Measurements from ENCODE around the gene VWA5B1. TPM values are rescaled to one million over a fixed set of nuclear protein-coding genes. Genes with fewer than 3 reads are reported as not detected.

Gene VWA5B1
- total RNA-seq, 2 experiments from 2014 or later: not detected

GRCh38 chr1:20371883-20372282, 81.2 kb downstream of the VWA5B1 start:
- ChIA-PET CTCF (interaction anchor here (1.4 to 2.2 kb wide), 2 partner anchors 10 to 48 kb away, joined by 3 to 7 read pairs; no protein-coding TSS in a partner anchor), POLR2A (no interaction called here)
- TF ChIP-seq CTCF (IDR thresholded peaks at IDR 0.05): no peak
- peak; percentile 60 for ATAC-seq
- H3K9me3 Mint-ChIP-seq: no peaks in the 10 kb centered on the region
- intact Hi-C loops (cut with micrococcal nuclease): no loop called here
- no peak overlapping the region for H3K4me3 Mint-ChIP-seq
- H3K27me3 Mint-ChIP-seq: peaks cover 41% of the 10 kb centered on the region
- H3K4me1 Mint-ChIP-seq (ENCODE audit: low read depth): peaks cover 11% of the 10 kb centered on the region
- peak; percentile 41 for DNase-seq
- H3K27ac Mint-ChIP-seq: no peak overlapping the region
- no peaks in the 10 kb centered on the region for H3K36me3 Mint-ChIP-seq (ENCODE audit: low read depth)

- H3K27me3 Mint-ChIP-seq: peaks cover 40% of the 10 kb centered on the region
Observed at GRCh38 chr1:20372676-20373075, 82.0 kb downstream of the VWA5B1 start.

GRCh38 chr1:20373286-20373685, 82.6 kb downstream of the VWA5B1 start:
- ATAC-seq: no peak
- H3K36me3 Mint-ChIP-seq (ENCODE audit: low read depth): no peaks in the 10 kb centered on the region
- no peak overlapping the region for H3K4me3 Mint-ChIP-seq
- H3K27me3 Mint-ChIP-seq: peaks cover 37% of the 10 kb centered on the region
- H3K4me1 Mint-ChIP-seq (ENCODE audit: low read depth): peaks cover 9% of the 10 kb centered on the region
- no peak overlapping the region for H3K27ac Mint-ChIP-seq
- POLR2A ChIA-PET: no interaction called here
- TF ChIP-seq CTCF (IDR thresholded peaks at IDR 0.05): no peak
- CTCF ChIA-PET: interaction anchor here (0.9 to 2.4 kb wide), 3 partner anchors 11 to 121 kb away, joined by 3 to 13 read pairs (median 5); no protein-coding TSS in a partner anchor
- intact Hi-C loops (cut with micrococcal nuclease): no loop called here
- H3K9me3 Mint-ChIP-seq: no peaks in the 10 kb centered on the region
- DNase-seq: no peak

More at GRCh38 chr1:20372676-20373075, 82.0 kb downstream of the VWA5B1 start:
- no peak for TF ChIP-seq CTCF (IDR thresholded peaks at IDR 0.05)
- H3K4me1 Mint-ChIP-seq (ENCODE audit: low read depth): peaks cover 9% of the 10 kb centered on the region
- no peak for DNase-seq
- ATAC-seq: no peak
- H3K9me3 Mint-ChIP-seq: no peaks in the 10 kb centered on the region
- H3K27ac Mint-ChIP-seq: no peak overlapping the region
- CTCF ChIA-PET: interaction anchor here (0.9 kb wide), 1 partner anchor 121 kb away, joined by 5 read pairs; no protein-coding TSS in a partner anchor
- no peaks in the 10 kb centered on the region for H3K36me3 Mint-ChIP-seq (ENCODE audit: low read depth)
- intact Hi-C loops (cut with micrococcal nuclease): no loop called here
- no peak overlapping the region for H3K4me3 Mint-ChIP-seq
- POLR2A ChIA-PET: no interaction called here

GRCh38 chr1:20373764-20374163, 83.1 kb downstream of the VWA5B1 start:
- Mint-ChIP-seq H3K4me3 (no peak overlapping the region), H3K36me3 (ENCODE audit: low read depth) (no peaks in the 10 kb centered on the region), H3K9me3 (no peaks in the 10 kb centered on the region), H3K4me1 (ENCODE audit: low read depth) (peaks cover 9% of the 10 kb centered on the region), H3K27ac (no peak overlapping the region), H3K27me3 (peaks cover 36% of the 10 kb centered on the region)
- intact Hi-C loops (cut with micrococcal nuclease): no loop called here
- no peak for TF ChIP-seq CTCF (IDR thresholded peaks at IDR 0.05)
- ATAC-seq: no peak
- CTCF ChIA-PET: interaction anchor here (0.6 to 2.4 kb wide), 4 partner anchors 12 to 119 kb away, joined by 3 to 13 read pairs (median 6); no protein-coding TSS in a partner anchor
- no peak for DNase-seq
- POLR2A ChIA-PET: no interaction called here

GRCh38 chr1:20375563-20375962, 84.9 kb downstream of the VWA5B1 start:
- POLR2A ChIA-PET: interaction anchor here (0.8 kb wide), 1 partner anchor 719 kb away, joined by 3 read pairs; no protein-coding TSS in a partner anchor
- Mint-ChIP-seq H3K27ac (no peak overlapping the region), H3K9me3 (no peaks in the 10 kb centered on the region), H3K27me3 (peaks cover 31% of the 10 kb centered on the region), H3K4me3 (no peak overlapping the region), H3K4me1 (ENCODE audit: low read depth) (peaks cover 12% of the 10 kb centered on the region), H3K36me3 (ENCODE audit: low read depth) (no peaks in the 10 kb centered on the region)
- TF ChIP-seq CTCF (IDR thresholded peaks at IDR 0.05): no peak
- DNase-seq (no peak), ATAC-seq (no peak)
- intact Hi-C loops (cut with micrococcal nuclease): loop anchor here (5.0 kb wide), 1 partner anchor 117 kb away; no protein-coding TSS in a partner anchor
- CTCF ChIA-PET: interaction anchor here (1.9 to 2.4 kb wide), 2 partner anchors 13 to 118 kb away, joined by 8 to 13 read pairs; no protein-coding TSS in a partner anchor
